GM21723 (cell line): ENCODE data around the gene KRAS.
A peak's percentile ranks its signal among the peaks of the same experiment; 100 is the strongest.
"Not testable (repeated sequence)": the region's sequence is repeated elsewhere in the genome, so short reads cannot be mapped to it uniquely, and the experiment has no call there.

Experiments used
- ATAC-seq: cut with Tn5 transposase; IDR thresholded peaks from one replicate; pipeline ENCODE4 v1.9.1; 2021; ENCODE audit warnings: mild to moderate bottlenecking, moderate library complexity; ENCODE audit not compliant: unreplicated experiment

KRAS gene

DNA sequence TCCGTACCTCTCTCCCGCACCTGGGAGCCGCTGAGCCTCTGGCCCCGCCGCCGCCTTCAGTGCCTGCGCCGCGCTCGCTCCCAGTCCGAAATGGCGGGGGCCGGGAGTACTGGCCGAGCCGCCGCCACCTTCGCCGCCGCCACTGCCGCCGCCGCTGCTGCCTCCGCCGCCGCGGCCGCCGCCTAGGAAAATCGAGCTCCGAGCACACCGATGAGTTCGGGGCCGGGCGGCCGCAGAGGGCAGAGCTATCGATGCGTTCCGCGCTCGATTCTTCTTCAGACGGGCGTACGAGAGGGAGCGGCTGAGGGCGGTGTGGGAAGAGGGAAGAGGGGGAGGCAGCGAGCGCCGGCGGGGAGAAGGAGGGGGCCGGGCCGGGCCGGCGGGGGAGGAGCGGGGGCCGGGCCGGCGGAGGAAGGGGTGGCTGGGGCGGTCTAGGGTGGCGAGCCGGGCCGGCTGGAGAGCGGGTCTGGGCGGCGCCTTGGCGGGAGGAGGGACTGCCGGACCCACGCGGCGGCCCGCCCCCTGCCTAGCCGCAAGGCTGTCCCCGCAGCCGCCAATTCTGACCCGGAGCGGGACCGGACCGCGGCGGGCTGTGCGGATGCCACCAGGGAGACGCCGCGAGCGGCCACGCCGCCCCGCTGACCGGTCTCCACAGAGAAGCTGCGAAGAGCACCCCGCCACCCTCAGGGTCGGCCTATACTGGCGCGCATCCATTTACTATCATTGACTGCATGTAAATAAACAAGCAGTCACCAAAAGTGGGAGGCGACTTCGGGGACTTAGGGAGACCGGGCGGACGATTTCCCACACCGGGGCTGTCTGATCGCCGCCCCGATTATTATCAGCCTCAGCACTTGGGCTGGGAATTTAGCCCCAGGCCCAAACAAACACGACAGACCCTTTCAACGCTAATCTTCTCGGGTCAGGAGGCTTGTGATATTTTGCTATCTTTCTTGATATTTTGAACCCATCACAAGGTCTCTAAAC is at the start of gene KRAS:
TSS of gene KRAS (minus strand) at position 186 of the 987 bp plus-strand sequence.
- peak; percentile 81 for ATAC-seq

DNA sequence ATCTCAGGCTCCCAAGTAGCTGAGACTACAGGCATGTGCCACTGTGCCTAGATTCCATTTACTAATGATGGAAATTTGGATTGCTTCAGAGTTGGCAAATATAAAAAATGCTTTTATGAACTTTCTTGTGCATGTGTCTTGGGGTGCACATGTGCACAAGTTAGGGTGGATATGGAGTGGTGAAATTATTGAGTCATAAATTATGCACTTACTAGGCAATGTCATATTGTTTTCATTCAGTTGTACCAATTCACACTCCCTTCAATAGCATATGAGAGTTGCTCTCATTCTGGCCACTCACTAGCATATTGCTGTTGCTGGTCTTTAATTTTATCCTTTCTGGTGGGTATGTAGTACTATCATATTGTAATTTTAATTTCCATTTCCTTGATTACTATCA is 45.7 kb upstream of the KRAS start:
- no peak for ATAC-seq

DNA sequence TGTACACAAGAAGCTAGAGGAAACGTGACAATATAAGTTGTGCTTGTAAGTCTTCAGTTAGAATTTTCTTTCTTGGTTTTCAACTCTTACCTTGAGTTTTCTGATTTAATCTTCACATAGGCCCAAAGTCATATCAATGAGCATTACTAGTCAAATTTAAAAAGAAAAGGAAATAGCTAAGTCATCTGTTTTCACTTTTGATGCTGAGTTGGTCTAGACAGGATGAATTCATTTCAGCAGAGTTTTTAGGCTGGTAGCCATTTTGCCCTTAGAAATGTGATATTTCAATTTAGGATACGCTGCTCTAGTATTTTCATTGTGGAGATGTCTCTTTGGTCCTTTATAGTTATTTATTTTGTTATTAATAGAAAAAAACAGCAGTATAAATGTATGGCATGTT is 44.6 kb upstream of the KRAS start:
- ATAC-seq = no peak

DNA sequence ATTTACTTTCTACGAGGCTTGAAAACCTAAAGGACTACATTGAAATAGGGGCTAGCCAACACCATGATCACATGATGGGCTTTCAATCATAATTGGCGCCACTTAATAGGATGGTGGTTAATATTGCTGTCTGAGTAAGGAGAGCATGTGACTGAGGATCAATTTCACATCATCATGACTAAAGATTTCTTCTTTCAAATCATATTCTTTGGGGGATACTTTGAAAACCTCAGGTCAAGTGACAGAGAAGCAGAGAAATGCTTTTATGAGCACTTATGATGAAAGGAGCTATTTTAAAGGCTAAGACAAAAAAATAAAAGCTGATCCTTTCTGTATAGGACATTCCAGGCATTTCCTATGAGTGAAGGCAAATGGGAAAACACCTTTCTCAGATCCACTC is 42.9 kb upstream of the KRAS start:
- ATAC-seq = no peak

DNA sequence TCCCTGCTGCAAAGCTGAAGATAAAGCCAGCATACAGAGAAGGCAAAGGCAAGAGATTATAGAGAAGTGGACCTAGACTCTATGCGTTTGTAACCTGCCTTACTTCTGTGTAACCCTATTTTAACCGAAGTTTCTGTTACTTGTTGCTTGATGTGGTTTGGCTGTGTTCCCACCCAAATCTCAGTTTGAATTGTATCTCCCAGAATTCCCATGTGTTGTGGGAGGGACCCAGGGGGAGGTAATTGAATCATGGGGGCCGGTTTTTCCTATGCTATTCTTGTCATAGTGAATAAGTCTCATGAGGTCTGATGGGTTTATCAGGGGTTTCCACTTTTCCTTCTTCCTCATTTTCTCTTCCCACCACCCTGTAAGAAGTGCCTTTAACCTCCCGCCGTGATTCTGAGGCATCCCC is 42.1 kb upstream of the KRAS start:
- ATAC-seq = not testable (repeated sequence)

DNA sequence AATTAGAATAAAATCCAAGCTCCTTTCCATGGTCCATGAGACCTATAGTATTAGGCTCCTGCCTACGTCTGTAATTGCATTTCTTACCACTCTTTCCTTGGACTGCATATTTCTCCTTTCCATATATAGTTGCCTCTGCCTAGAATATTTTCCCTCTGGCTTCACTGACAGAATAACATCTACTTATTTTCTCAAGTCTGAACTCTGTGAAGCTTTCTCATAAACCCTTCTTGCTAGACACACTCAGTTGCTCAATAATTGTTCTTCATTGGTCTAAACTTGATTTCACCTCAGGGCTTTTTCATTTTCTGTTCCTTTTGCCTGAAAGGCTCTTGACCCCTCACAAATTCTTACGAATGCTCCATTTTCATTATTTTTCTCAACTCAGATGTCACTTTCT is 36.9 kb upstream of the KRAS start:
- no peak for ATAC-seq

DNA sequence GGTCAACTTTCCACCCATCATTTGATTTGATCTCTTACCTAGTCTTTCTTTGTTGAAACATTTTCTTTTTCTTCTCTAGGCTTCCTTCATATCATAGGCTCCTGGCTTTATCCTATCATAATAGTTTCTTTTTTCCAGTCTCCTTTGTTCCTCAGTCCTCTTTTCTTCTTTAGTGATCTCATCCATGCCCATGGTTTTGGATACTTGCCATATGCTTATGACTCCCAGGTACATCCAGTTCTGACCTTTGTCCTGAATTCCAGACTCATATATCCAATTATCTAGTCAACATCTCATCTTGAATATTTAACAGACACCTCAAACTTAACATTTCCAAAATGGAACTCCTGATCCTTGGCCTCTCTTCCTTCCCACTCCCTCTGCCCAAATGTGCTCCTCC is 36.1 kb upstream of the KRAS start:
- ATAC-seq = no peak

DNA sequence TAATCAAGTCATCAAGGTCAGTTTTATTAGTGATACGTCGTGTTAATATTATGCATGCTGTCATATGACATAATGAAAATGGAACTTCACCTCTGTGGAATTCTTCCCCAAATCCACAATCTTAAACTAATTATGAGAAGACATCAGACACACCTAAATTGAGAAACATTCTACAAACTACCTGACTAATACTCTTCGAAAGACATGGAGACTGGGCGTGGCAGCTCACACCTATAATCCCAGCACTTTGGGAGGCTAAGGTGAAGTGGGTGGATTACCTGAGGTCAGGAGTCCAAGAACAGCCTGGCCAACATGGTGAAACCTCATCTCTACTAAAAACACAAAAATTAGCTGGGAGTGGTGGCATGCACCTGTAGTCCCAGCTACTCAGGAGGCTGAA is 33.3 kb upstream of the KRAS start:
- no peak for ATAC-seq

DNA sequence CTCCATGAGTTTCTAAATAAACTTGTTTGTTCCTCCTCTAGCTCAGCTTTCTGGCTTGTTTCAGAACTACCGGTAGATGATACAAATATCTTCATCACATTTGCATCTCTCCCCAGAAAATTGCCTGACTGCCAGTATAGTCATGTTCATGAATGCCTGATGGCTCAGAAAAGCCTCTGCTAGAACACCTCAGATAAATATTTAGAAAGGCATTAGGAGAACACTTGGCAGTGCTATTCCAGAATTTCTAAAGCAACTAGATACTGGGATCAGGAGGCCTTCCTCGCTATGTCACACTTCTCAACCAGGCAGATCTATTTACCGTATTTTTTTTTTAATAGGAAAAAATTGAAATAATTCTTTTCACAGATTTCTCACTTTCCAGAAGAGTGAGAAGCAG is 32.3 kb upstream of the KRAS start:
- no peak for ATAC-seq

DNA sequence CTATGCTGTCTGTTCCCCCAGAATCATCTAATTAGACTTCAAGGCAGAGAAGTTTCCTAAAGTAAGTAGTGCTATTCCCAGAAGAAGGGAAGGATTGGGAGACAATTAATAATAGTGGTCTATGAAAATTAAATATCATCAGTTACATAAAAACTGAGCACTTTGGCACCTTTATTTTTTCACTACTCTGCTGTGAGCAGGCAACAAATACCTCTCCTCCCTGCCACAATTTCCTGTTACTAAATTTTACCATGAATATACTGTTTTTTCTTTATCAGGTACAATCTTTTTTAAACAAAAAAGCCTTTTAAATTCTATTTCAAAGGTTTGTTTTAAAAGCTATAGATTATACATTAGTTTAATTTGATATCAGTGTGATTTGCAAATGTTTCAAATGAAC is 29.4 kb upstream of the KRAS start:
- no peak for ATAC-seq

DNA sequence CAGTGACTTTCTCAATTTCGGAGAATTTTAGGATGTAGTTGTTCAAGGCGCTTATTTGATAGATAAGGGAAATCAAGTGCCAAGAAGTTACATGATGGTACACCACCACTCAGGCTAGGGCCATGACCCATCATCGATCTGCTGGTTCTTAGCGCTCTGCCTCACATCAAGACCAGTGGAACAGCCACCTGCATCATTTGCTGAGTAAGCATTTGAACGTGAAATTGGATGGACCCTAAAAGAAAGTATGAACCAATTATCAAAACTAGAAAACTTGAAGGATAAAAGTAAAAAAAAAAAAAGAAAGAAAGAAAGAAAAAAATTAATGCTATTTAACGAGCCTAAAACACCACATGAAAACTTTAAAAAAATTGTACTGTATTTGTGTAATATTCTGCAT is 27.5 kb upstream of the KRAS start:
- no peak for ATAC-seq

DNA sequence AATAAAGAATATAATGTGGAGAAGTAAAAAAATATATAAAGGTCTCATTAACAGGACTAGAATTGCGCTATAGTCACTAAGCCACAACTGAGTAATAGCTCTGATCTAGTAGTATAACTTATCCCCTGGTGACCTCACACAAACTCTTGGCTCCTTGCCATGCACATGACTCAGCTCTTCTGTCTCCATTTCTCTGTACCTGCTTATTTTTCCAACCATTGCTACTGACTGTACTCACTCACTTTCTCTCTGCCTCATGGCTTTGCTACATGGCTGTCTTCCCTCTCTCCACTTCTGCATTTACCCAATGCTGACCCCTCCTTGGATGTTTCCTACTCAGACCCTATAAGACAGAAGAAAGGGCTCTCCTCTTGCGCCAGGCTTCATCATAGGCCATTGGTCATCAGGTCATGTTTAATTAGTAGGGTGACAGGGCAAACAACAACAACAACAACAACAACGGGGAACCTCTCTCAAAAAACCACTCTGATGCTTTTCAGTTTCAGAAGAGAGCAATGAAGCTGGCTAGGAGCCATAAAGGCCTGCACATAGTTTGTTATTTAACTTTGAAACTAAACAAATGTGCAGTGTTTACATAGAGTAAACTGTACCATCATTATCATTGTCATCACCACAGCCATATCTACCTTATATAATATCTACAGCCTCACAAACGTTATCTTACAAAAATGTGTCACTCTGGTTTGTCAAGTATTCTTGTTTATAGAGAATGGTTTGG is 25.6 kb upstream of the KRAS start:
- ATAC-seq = no peak

DNA sequence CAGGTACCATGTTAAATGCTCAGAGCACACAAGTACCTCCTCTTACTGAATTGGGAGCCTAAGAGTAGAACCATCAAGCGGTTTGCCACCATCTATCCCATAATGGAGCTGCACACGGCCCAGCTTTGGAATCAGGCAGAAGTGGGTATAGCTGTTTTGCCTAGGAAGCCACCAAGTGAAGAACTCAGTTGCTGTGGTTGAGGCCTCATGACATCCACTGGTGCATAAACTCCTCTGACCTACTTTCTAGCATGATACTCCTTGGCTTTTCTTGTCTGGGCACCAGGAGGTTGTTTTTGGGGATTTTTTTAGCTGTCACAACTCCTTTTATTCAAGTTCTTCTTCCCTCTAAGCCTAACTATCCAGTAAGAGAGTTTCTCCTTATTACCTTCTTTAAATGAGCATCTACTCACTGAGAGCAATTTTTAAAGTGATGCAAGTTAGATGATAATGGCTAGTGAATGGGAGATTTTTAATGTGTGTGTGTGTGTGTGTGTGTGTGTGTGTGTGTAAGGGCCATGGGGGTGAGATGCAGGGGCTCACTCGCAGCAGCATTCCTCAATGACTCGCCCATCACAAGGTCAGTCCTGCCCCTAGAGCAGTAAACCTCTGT is 20.9 kb upstream of the KRAS start:
- no peak for ATAC-seq

DNA sequence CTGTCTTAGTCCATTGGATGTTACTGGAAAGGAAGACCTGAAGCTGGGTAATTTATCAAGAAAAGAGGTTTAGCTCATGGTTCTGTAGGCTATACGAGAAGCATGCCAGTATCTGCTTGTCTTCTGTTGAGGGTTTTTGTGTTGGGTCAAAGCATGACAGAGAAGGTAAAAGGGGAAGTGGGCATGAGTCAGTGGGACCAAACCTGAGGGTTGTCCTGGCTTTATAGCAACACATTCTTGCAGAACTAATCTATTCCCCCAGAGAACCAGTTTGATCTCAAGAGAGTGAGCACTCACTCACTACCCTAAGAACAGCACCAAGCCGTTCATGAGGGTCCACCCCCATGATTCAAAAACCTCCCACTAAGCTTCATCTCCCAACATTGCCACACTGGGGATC is 19.0 kb upstream of the KRAS start:
- ATAC-seq = peak; percentile 83

DNA sequence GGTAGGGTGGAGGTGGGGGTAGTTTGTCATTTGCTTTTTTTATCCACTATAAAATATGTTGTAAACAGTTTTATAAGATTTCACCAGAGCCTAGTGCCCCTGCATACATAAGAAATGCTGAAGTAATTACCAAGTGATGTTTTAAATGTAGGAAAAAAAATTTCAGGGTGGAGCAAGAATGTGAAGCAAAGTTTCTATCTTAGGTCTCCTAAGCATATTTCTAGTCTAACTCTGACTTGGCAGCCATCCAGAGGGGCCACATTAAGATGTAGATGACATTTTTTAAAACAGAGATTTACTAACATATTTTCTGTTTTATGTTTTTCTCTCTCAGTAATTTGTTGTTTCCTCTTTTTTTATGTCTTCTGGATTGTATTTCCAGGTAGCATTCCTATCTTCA is 15.8 kb upstream of the KRAS start:
- no peak for ATAC-seq

DNA sequence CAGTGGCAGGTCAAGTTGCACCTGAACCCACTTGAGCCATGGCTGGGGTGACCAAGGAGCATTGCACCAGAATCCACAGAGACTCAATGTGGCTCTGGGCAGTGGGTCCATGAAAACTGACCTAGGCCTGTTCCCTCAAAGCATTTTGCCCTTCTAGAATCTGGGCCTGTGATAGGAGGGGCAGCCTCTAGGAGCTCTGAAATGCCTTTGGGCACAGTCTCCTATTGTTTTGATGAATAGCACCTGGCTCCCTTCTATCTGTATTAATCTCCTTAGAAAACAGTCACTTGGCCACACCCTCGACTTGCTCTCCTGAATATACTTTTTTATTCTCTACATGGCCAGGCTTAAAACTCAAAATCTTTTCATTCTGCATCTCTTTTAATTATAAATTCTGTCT is 14.1 kb upstream of the KRAS start:
- no peak for ATAC-seq

DNA sequence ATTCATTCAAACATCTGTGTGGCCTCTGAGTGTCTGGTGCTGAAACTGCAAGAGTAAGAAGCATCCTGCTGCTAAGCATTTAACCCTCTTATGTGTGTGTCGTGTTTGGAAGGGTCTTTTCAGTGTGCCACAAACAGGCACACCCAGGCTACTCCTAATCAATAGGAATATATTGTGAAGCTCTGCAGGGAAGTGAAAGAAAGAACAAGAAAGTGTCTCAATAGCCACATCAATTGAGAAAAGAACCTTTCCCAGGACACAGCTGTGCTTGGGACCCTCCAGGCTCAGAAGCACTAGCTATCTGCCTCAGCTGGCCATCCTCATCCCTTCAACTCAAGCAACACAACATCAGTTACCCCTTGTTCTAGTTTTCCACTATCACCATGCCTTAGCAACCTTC is 13.4 kb upstream of the KRAS start:
- ATAC-seq = peak; percentile 24

DNA sequence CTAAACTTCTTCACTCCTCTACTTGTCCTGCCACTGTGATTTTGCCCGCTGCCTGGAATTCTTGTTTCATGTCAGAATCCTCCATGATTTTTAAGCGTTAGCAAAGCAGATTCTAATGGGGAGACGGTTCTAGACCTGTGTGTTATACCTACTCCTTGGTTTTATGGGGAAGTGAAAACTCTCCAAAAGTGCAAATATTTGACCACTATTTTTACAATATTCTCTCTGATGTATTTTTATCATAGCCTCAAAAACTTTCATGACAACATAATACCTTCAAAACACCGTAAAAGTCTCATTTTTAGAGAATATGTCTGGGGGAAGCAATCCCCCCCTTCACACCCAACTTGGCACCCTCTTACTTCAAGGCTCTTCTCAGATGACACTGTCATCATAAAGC is 12.9 kb upstream of the KRAS start:
- ATAC-seq = peak; percentile 58

DNA sequence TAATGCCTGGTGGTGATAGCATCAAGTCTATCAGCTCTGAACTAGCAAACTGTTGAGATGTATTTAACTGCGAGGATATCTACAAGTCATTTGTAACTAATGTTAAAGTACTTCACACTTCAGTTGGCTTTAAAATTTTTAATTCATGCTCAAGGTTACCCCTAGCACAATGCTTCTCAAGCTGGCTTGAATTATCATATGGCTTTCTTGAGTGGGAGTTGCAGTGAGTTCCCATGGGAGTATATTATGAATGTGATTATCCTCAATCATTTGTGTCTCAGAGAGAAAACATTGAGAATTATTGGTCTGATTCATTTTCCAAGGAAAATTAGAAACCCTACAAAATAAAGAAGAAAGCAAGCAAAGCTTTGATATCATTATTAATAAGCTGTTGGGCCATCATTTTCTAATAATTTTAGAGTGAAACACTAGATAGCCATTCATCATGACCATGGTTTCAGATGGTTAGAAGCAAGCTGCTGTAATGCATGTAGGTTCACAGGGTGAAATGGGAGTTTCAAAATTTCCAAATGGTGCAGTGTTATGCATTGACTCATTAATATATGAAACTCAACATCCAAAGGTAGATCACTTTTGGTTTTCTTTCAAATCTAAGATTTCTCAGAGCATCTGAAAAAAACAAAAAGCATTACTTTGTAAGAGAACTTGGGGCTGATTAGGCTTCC is 11.8 kb upstream of the KRAS start:
- no peak for ATAC-seq

DNA sequence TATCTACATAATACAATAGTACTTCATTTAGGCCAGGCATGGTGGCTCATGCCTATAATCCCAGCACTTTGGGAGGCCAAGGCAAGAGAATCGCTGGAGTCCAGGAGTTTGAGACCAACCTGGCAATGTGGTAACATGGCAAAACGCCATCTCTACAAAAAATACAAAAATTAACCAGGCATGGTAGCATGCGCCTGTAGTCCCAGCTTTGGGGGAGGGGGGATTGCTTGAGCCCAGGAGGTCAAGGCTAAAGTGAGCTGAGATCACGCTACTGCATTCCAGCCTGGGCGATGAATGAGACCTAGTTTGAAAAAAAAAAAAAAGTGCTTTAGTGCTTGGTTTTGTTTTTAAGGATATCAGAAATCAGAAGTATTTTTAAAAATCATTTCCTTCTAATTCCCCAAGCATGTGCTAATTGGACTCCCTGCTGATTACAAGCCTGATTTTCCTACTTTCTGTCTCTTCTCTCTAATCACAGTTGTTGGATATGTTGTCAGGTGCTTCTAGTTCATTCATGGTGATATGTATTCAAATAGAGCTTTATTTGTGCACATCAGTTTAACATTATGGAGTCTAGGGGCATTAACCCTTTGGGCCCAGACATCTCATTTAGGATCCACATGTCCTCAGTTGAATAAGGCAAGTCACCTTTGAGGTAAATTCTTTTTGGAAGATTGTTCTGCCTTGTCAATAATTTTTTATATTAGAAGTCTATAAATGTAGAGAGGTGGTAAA is 7.0 kb upstream of the KRAS start:
- no peak for ATAC-seq
